GM23338 (cell line): ENCODE data around the gene AP2A1. TPM values are rescaled to one million over a fixed set of nuclear protein-coding genes. Genes with fewer than 3 reads are reported as not detected.
"Not testable (repeated sequence)": the region's sequence is repeated elsewhere in the genome, so short reads cannot be mapped to it uniquely, and the experiment has no call there.

ENCODE experiments used
- ATAC-seq: fragments of 200-7000 bp; cut with Tn5 transposase; 3 replicates; pipeline ENCODE4 v1.9.1; 2020
- DNase-seq: peaks from one replicate; pipeline ENCODE4 v3.0.0-alpha.2; 2015; ENCODE audit warnings: low spot score
- H2AFZ ChIP-seq: fragments of 200-600 bp; sonication (generic); 2 replicates; pipeline ENCODE4 v1.8.0; 2016; ENCODE audit warnings: antibody characterized with exemption, mild to moderate bottlenecking, moderate library complexity
- H3F3A ChIP-seq: fragments of 200-600 bp; sonication (generic); replicated peaks from 2 replicates; pipeline ENCODE4 v1.8.0; 2017; ENCODE audit warnings: antibody characterized with exemption, mixed run types, low read depth
- H3K27ac ChIP-seq: fragments of 200-600 bp; sonication (generic); 2 replicates; pipeline ENCODE4 v1.6.1; 2016; ENCODE audit warnings: low read depth
- H3K27me3 ChIP-seq: fragments of 200-600 bp; sonication (generic); 2 replicates; pipeline ENCODE4 v1.8.0; 2016; ENCODE audit warnings: mild to moderate bottlenecking, mixed run types, moderate library complexity; ENCODE audit not compliant: insufficient read depth
- H3K36me3 ChIP-seq: fragments of 200-600 bp; sonication (generic); 2 replicates; pipeline ENCODE4 v1.8.0; 2016; ENCODE audit warnings: mild to moderate bottlenecking; ENCODE audit not compliant: insufficient read depth
- H3K4me1 ChIP-seq: fragments of 200-600 bp; sonication (generic); 2 replicates; pipeline ENCODE4 v1.8.0; 2016; ENCODE audit warnings: mild to moderate bottlenecking, moderate library complexity; ENCODE audit not compliant: insufficient read depth
- H3K4me2 ChIP-seq: fragments of 200-600 bp; sonication (generic); 2 replicates; pipeline ENCODE4 v1.7.1; 2017; ENCODE audit warnings: mixed run types
- H3K4me3 ChIP-seq: fragments of 200-600 bp; sonication (generic); 2 replicates; pipeline ENCODE4 v1.6.1; 2016; ENCODE audit warnings: mixed run types
- H3K79me2 ChIP-seq: fragments of 200-600 bp; sonication (generic); replicated peaks from 2 replicates; pipeline ENCODE4 v1.8.0; 2017; ENCODE audit warnings: mild to moderate bottlenecking; ENCODE audit not compliant: insufficient read depth
- H3K9me2 ChIP-seq: fragments of 200-600 bp; sonication (generic); 2 replicates; pipeline ENCODE4 v1.8.0; 2017; ENCODE audit not compliant: insufficient read depth
- H4K20me1 ChIP-seq: fragments of 200-600 bp; sonication (generic); replicated peaks from 2 replicates; pipeline ENCODE4 v1.8.0; 2017; ENCODE audit warnings: mild to moderate bottlenecking; ENCODE audit not compliant: insufficient read depth
- H3K27ac Mint-ChIP-seq: 2 replicates; pipeline ENCODE4 v1.8.0; 2020; ENCODE audit warnings: inconsistent platforms, mild to moderate bottlenecking, moderate library complexity, mixed read lengths
- H3K27me3 Mint-ChIP-seq: 3 replicates; pipeline ENCODE4 v1.8.0; 2022; ENCODE audit warnings: low read depth, mild to moderate bottlenecking, moderate library complexity, mixed read lengths, inconsistent platforms; ENCODE audit not compliant: insufficient read depth, poor library complexity
- H3K36me3 Mint-ChIP-seq: 3 replicates; pipeline ENCODE4 v1.8.0; 2021; ENCODE audit warnings: low read depth, mild to moderate bottlenecking, inconsistent platforms, moderate library complexity, mixed read lengths
- H3K4me1 Mint-ChIP-seq: 3 replicates; pipeline ENCODE4 v1.8.0; 2020; ENCODE audit warnings: mild to moderate bottlenecking, inconsistent platforms, mixed read lengths
- H3K4me3 Mint-ChIP-seq: 3 replicates; pipeline ENCODE4 v1.8.0; 2021; ENCODE audit warnings: moderate library complexity, mild to moderate bottlenecking, inconsistent platforms, mixed read lengths
- H3K9me3 Mint-ChIP-seq: 3 replicates; pipeline ENCODE4 v1.8.0; 2020; ENCODE audit warnings: moderate library complexity, mild to moderate bottlenecking, inconsistent platforms, mixed read lengths
- ETS1 ChIP-seq: IDR thresholded peaks from 2 replicates; pipeline ENCODE4 v1.6.1; 2016; ENCODE audit warnings: antibody characterized with exemption
- EZH2 ChIP-seq: fragments of 200-600 bp; sonication (generic); IDR thresholded peaks from one replicate; pipeline ENCODE4 v1.8.0; 2017; ENCODE audit warnings: antibody characterized with exemption, mild to moderate bottlenecking, low read depth; ENCODE audit not compliant: unreplicated experiment
- EZH2phosphoT487 ChIP-seq: fragments of 200-600 bp; sonication (generic); IDR thresholded peaks from one replicate; pipeline ENCODE4 v1.8.1; 2018; ENCODE audit warnings: antibody characterized with exemption; ENCODE audit not compliant: unreplicated experiment
- JUNB ChIP-seq: IDR thresholded peaks from one replicate; pipeline ENCODE4 v1.6.1; 2016; ENCODE audit warnings: antibody characterized with exemption; ENCODE audit not compliant: unreplicated experiment
- POLR2AphosphoS5 ChIP-seq: IDR thresholded peaks from 2 replicates; pipeline ENCODE4 v1.6.1; 2016; ENCODE audit warnings: antibody characterized with exemption, low read depth
- REST ChIP-seq: IDR thresholded peaks from one replicate; pipeline ENCODE4 v1.6.1; 2018; ENCODE audit warnings: antibody characterized with exemption; ENCODE audit not compliant: unreplicated experiment
- STAT1 ChIP-seq: IDR thresholded peaks from one replicate; pipeline ENCODE4 v1.6.1; 2016; ENCODE audit warnings: antibody characterized with exemption; ENCODE audit not compliant: unreplicated experiment
- ZNF114 ChIP-seq: fragments of 250-450 bp; sonication (Bioruptor Pico); IDR thresholded peaks from 2 replicates; pipeline ENCODE4 v1.5.0; 2020; ENCODE audit warnings: mild to moderate bottlenecking, moderate library complexity
- ZNF331 ChIP-seq: fragments of 250-450 bp; sonication (Bioruptor Pico); IDR thresholded peaks from 2 replicates; pipeline ENCODE4 v1.5.0; 2020; ENCODE audit warnings: low read depth, mild to moderate bottlenecking, moderate library complexity
- polyA plus RNA-seq: library from polyadenylated mRNA; unstranded; fragments of >200 nt; fragmentation: Nextera tagmentation; extraction: Ambion mirVana; gene quantifications from 2 replicates; pipeline ENCODE4 v1.2.1, GENCODE V29; 2016
- total RNA-seq: library from RNA; depleted of rRNA; stranded (reverse); fragments of >200 nt; shearing (Covaris generic); gene quantifications from 2 replicates; pipeline ENCODE4 v1.2.3, GENCODE V29; 2014

AP2A1 gene
- total and polyA plus RNA-seq, 2 experiments from 2014 or later = 34.1 to 129 TPM

- TF ChIP-seq REST (no peak), EZH2 (no peak), STAT1 (no peak), EZH2phosphoT487 (no peak), ETS1 (no peak), ZNF114 (CRISPR knock-in tag) (no peak), JUNB (no peak), ZNF331 (no peak), POLR2AphosphoS5 (no peak)
Measured at GRCh38 chr19:49718991-49719390, 47.8 kb upstream of the AP2A1 start (continued).

GRCh38 chr19:49719420-49719819 is 47.4 kb upstream of the AP2A1 start:
- not testable (repeated sequence) for H3K27ac Mint-ChIP-seq, H3K79me2 ChIP-seq, H3F3A ChIP-seq, H3K27ac ChIP-seq, H3K27me3 ChIP-seq, ATAC-seq, H3K9me3 Mint-ChIP-seq, H3K4me3 ChIP-seq, H3K9me2 ChIP-seq, H3K36me3 ChIP-seq, DNase-seq, H3K4me3 Mint-ChIP-seq, H4K20me1 ChIP-seq, H3K36me3 Mint-ChIP-seq, H3K4me1 ChIP-seq
- Histone ChIP-seq H3K4me2 (0 out of 2 replicates have a peak overlapping the region, but pooled peaks have one; percentile 2), H2AFZ (peak overlapping the region; percentile 70)
- peaks cover 12% of the 10 kb centered on the region for H3K4me1 Mint-ChIP-seq
- H3K27me3 Mint-ChIP-seq = peaks cover 22% of the 10 kb centered on the region
